Measurements from ENCODE around the gene SRSF4. TPM values are rescaled to one million over a fixed set of nuclear protein-coding genes. Genes with fewer than 3 reads are reported as not detected.

The SRSF4 gene
- total and polyA plus RNA-seq, 2 of the 8 experiments (the other 6 are each of a cell fraction or from before 2014, with no cell fraction given), result 34.9 to 86.5 TPM

GRCh38 chr1:29177022-29177705, 4.5 kb downstream of the SRSF4 start:
- no peak overlapping the region for H2BK5ac ChIP-seq (ENCODE audit: low read depth, low read length)
- H3K18ac ChIP-seq (ENCODE audit: extremely low read depth, low read length), result no peak overlapping the region
- no peak overlapping the region for H2BK20ac ChIP-seq (ENCODE audit: low read length)
- no peak overlapping the region for H3K14ac ChIP-seq (ENCODE audit: insufficient read length)
- DNase-seq (ENCODE audit: low read depth in 1 of 2, low spot score in 2 of 2) (no peak), FAIRE-seq (no peak)
- H3K27me3 ChIP-seq (replicated peaks in 1 of 4; ENCODE audit: control insufficient read depth in 3 of 4, extremely low read depth in 1 of 4, insufficient read depth in 3 of 4, low read length in 3 of 4), result no peaks in the 10 kb centered on the region
- H3K36me3 ChIP-seq (ENCODE audit: control insufficient read depth in 2 of 4, insufficient read depth in 4 of 4, low read length in 3 of 4), result peaks cover 0 to 6% (median 4%) of the 10 kb centered on the region in 4 experiments; a peak in 4 of 8 replicates
- no peak overlapping the region for H2BK15ac ChIP-seq (ENCODE audit: low read length)
- H3K23ac ChIP-seq (ENCODE audit: insufficient read length), result no peak overlapping the region
- no peak overlapping the region for H3K27ac ChIP-seq (ENCODE audit: low read depth, low read length)
- H3K79me1 ChIP-seq (ENCODE audit: low read depth, low read length), result no peaks in the 10 kb centered on the region; the same call in 1 of the 2 replicates
- H3K4me1 ChIP-seq (replicated peaks in 1 of 4; ENCODE audit: control insufficient read depth in 3 of 4, insufficient read depth in 4 of 4, low read length in 3 of 4), result peaks cover under 1 to 4% (median 2%) of the 10 kb centered on the region in 4 experiments; a peak in 5 of 7 replicates
- no peak overlapping the region for H3K4ac ChIP-seq (replicated peaks; ENCODE audit: insufficient read length, low read depth, low read length)
- POLR2A ChIA-PET (ENCODE audit: partially characterized antibody), result interaction anchor here (1.0 to 7.2 kb wide), 2 partner anchors 7 to 20 kb away, joined by 4 to 105 read pairs; no protein-coding TSS in a partner anchor
- 89% methylated on average over 11 of the region's 12 CpGs; no CpG with 5 or more reads in 1 of the 2 experiments for WGBS, 2 experiments (ENCODE audit: extremely low coverage in 1 of 2, insufficient coverage in 1 of 2, insufficient read length in 1 of 2, insufficient replicate concordance in 2 of 2, low coverage in 1 of 2, low lambda C conversion rate in 2 of 2, missing lambda C conversion rate in 1 of 2)
- H3K9ac ChIP-seq (replicated peaks in 1 of 4; ENCODE audit: extremely low read depth in 1 of 4, low read depth in 3 of 4, low read length in 3 of 4), result no peak overlapping the region
- H3K56ac ChIP-seq (replicated peaks; ENCODE audit: insufficient read length, low read depth, low read length), result no peak overlapping the region
- H2AFZ ChIP-seq (ENCODE audit: low read length), result no peak overlapping the region
- no peak overlapping the region for H3K4me3 ChIP-seq (ENCODE audit: extremely low read depth in 1 of 4, insufficient read depth in 2 of 4, low read depth in 3 of 4, low read length in 4 of 4)
- no peak overlapping the region for H2BK120ac ChIP-seq (replicated peaks; ENCODE audit: low read depth, low read length)
- H4K8ac ChIP-seq (ENCODE audit: extremely low read depth, insufficient read depth, low read length), result no peak overlapping the region
- H3K79me2 ChIP-seq (ENCODE audit: control insufficient read depth in 1 of 2, insufficient read depth in 2 of 2, low read length in 2 of 2), result peaks cover 41 to 85% of the 10 kb centered on the region in 2 experiments
- no peak overlapping the region for H2BK12ac ChIP-seq (ENCODE audit: low read depth, low read length)
- no peaks in the 10 kb centered on the region for H3K9me3 ChIP-seq (ENCODE audit: insufficient read depth in 2 of 2, low read depth in 1 of 2, low read length in 1 of 2)
- H3K4me2 ChIP-seq (ENCODE audit: insufficient read depth in 1 of 2, low read depth in 2 of 2, low read length in 2 of 2), result no peak overlapping the region
- no peak overlapping the region for H4K5ac ChIP-seq (ENCODE audit: insufficient read length, low read depth, low read length)
- CTCF ChIA-PET (ENCODE audit: partially characterized antibody), result no interaction called here
- peaks cover 15 to 21% of the 10 kb centered on the region in 2 experiments for H4K20me1 ChIP-seq (replicated peaks in 1 of 2; ENCODE audit: control insufficient read depth in 1 of 2, insufficient read depth in 2 of 2, low read length in 2 of 2)
- H4K91ac ChIP-seq (replicated peaks; ENCODE audit: insufficient read length, low read length), result no peak overlapping the region
- no peak overlapping the region for H2AK5ac ChIP-seq (ENCODE audit: low read depth, low read length)
- TF ChIP-seq POU5F1 (IDR thresholded peaks at IDR 0.05; ENCODE audit: low read depth, low read length) (no peak), TAF1 (IDR thresholded peaks at IDR 0.05; ENCODE audit: low read depth, low read length) (no peak), PHF8 (conservative IDR thresholded peaks at IDR 0.05; ENCODE audit: low read depth, low read length) (no peak), SAP30 (IDR thresholded peaks at IDR 0.05; ENCODE audit: insufficient read depth, insufficient replicate concordance, low read length) (no peak), ATF2 (IDR thresholded peaks at IDR 0.05; ENCODE audit: low read length) (no peak), ATF3 (IDR thresholded peaks at IDR 0.05; ENCODE audit: insufficient read depth, low read depth, low read length) (no peak), POLR2A (IDR thresholded peaks at IDR 0.05; ENCODE audit: control extremely low read depth in 1 of 2, low read depth in 2 of 2, low read length in 2 of 2) (peak in 1 of 2 experiments; percentile 53; a peak in 1 of 3 replicates)
- peaks cover 6% of the 10 kb centered on the region; the same call in 1 of the 2 replicates for H3K23me2 ChIP-seq (ENCODE audit: low read depth, low read length)

Data from H1 (cell line).